Hepatocyte (in vitro differentiated cells): ENCODE data around the gene DYNLRB2. TPM values are rescaled to one million over a fixed set of nuclear protein-coding genes. Genes with fewer than 3 reads are reported as not detected.

Experiments
- DNase-seq: peaks from one replicate; pipeline ENCODE4 v3.0.0-alpha.2; 2016; ENCODE audit warnings: low spot score
- H2AFZ ChIP-seq: fragments of 200-600 bp; sonication (generic); 2 replicates; pipeline ENCODE4 v1.6.0; 2016; ENCODE audit warnings: antibody characterized with exemption, mild to moderate bottlenecking
- H3K27ac ChIP-seq: fragments of 200-600 bp; sonication (generic); 2 replicates; pipeline ENCODE4 v1.5.1; 2016; ENCODE audit warnings: mild to moderate bottlenecking
- H3K27me3 ChIP-seq: fragments of 200-600 bp; sonication (generic); 2 replicates; pipeline ENCODE4 v1.6.1; 2016
- H3K36me3 ChIP-seq: fragments of 200-600 bp; sonication (generic); replicated peaks from 2 replicates; pipeline ENCODE4 v1.5.1; 2016; ENCODE audit warnings: low read depth; ENCODE audit not compliant: insufficient read depth
- H3K4me1 ChIP-seq: fragments of 200-600 bp; sonication (generic); 2 replicates; pipeline ENCODE4 v1.5.1; 2016; ENCODE audit warnings: mild to moderate bottlenecking, moderate library complexity; ENCODE audit not compliant: insufficient read depth
- H3K4me2 ChIP-seq: fragments of 200-600 bp; sonication (generic); 2 replicates; pipeline ENCODE4 v1.6.0; 2016
- H3K4me3 ChIP-seq: fragments of 200-600 bp; sonication (generic); 2 replicates; pipeline ENCODE4 v1.5.1; 2016; ENCODE audit warnings: mild to moderate bottlenecking
- H3K79me2 ChIP-seq: fragments of 200-600 bp; sonication (generic); 2 replicates; pipeline ENCODE4 v1.6.0; 2017; ENCODE audit warnings: mild to moderate bottlenecking
- H3K9me2 ChIP-seq: fragments of 200-600 bp; sonication (generic); replicated peaks from 2 replicates; pipeline ENCODE4 v1.6.0; 2017; ENCODE audit warnings: mild to moderate bottlenecking; ENCODE audit not compliant: insufficient read depth
- H3K9me3 ChIP-seq: fragments of 200-600 bp; sonication (generic); 2 replicates; pipeline ENCODE4 v1.5.1; 2016; ENCODE audit warnings: low read depth, mild to moderate bottlenecking
- H4K20me1 ChIP-seq: fragments of 200-600 bp; sonication (generic); 2 replicates; pipeline ENCODE4 v1.6.0; 2016; ENCODE audit warnings: mild to moderate bottlenecking; ENCODE audit not compliant: insufficient read depth, poor library complexity, severe bottlenecking
- EZH2 ChIP-seq: fragments of 200-600 bp; sonication (generic); IDR thresholded peaks from 2 replicates; pipeline ENCODE4 v1.6.1; 2016; ENCODE audit warnings: antibody characterized with exemption, mild to moderate bottlenecking, borderline replicate concordance
- EZH2phosphoT487 ChIP-seq: fragments of 200-600 bp; sonication (generic); IDR thresholded peaks from one replicate; pipeline ENCODE4 v1.6.1; 2018; ENCODE audit warnings: antibody characterized with exemption, mild to moderate bottlenecking, low read depth, moderate library complexity; ENCODE audit not compliant: unreplicated experiment, severe bottlenecking
- WGBS: methylation state at CpG from one replicate; pipeline ENCODE4 v1.1.6; 2016; ENCODE audit warnings: low lambda C conversion rate; ENCODE audit errors: missing lambda C conversion rate; 5-methylcytosine and 5-hydroxymethylcytosine counted together
- polyA plus RNA-seq: library from polyadenylated mRNA; unstranded; fragments of >200 nt; fragmentation: Nextera tagmentation; extraction: Ambion mirVana; gene quantifications from 2 replicates; pipeline ENCODE4 v1.2.1, GENCODE V29; 2016
- total RNA-seq: library from RNA; depleted of rRNA; stranded (reverse); fragments of >200 nt; gene quantifications from 2 replicates; pipeline ENCODE4 v1.2.3, GENCODE V29; 2014
- TF ChIP-seq, protein P1 (sequence below): fragments of 200-600 bp; sonication (generic); IDR thresholded peaks from 2 replicates; pipeline ENCODE4 v1.5.1; 2016; ENCODE audit warnings: antibody characterized with exemption, mild to moderate bottlenecking; ENCODE audit not compliant: poor library complexity

The DYNLRB2 gene
- total and polyA plus RNA-seq, 2 experiments from 2014 or later: 1.4 TPM; not detected in 1

DNA sequence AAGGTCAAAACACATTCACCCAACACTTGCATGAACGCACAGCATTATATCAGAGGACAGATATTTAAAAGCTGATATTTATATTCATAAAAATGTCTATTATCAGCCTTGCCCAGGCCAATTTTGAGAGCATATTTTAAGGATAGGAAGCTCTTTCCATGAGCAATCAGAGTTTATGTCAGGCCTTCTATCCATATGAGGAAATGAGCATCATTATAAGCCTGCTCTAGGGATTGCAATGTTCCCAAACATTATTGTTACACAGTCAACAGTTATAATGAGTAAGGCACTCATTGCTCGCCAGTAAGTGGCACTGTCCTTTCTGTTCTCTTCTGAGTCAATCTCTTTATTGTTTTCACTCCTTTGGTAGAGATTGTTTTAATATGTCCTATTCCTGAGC lies 37.7 kb upstream of the DYNLRB2 start:
- Histone ChIP-seq H3K27me3 (no peaks in the 10 kb centered on the region), H2AFZ (no peak overlapping the region), H3K4me1 (no peaks in the 10 kb centered on the region), H3K4me2 (no peak overlapping the region), H3K27ac (no peak overlapping the region), H3K4me3 (no peak overlapping the region), H3K9me2 (no peaks in the 10 kb centered on the region), H3K9me3 (no peaks in the 10 kb centered on the region), H3K79me2 (no peaks in the 10 kb centered on the region), H3K36me3 (no peaks in the 10 kb centered on the region), H4K20me1 (no peaks in the 10 kb centered on the region)
- TF ChIP-seq EZH2phosphoT487 (no peak), EZH2 (no peak)
- TF ChIP-seq, protein P1, sequence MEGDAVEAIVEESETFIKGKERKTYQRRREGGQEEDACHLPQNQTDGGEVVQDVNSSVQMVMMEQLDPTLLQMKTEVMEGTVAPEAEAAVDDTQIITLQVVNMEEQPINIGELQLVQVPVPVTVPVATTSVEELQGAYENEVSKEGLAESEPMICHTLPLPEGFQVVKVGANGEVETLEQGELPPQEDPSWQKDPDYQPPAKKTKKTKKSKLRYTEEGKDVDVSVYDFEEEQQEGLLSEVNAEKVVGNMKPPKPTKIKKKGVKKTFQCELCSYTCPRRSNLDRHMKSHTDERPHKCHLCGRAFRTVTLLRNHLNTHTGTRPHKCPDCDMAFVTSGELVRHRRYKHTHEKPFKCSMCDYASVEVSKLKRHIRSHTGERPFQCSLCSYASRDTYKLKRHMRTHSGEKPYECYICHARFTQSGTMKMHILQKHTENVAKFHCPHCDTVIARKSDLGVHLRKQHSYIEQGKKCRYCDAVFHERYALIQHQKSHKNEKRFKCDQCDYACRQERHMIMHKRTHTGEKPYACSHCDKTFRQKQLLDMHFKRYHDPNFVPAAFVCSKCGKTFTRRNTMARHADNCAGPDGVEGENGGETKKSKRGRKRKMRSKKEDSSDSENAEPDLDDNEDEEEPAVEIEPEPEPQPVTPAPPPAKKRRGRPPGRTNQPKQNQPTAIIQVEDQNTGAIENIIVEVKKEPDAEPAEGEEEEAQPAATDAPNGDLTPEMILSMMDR: no peak
- 86% methylated on average over 2 of the region's 2 CpGs for WGBS
- DNase-seq: no peak

DNA sequence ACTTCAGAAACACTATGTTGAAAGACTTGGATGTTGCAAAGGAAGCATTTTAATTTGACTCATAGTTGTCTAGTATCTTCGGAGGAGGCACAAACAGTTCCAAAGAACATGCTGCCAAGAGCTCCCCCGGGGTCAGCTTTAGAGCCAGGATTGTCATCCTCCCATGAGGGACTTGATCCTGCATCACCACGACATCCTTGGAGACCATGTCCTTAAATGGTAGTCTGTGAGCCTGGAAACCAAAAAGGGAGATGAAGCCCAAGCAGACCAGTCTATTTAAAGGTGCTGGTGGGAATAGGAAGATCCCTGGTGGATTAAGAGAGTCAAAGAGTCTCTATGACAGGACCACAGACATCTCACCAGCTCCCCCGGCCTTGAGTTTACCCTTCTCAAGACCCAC lies 33.3 kb upstream of the DYNLRB2 start:
- WGBS: 74% methylated on average over 4 of the region's 4 CpGs
- H3K9me3 ChIP-seq: no peaks in the 10 kb centered on the region
- H3K27ac ChIP-seq: no peak overlapping the region
- H3K4me2 ChIP-seq: no peak overlapping the region
- DNase-seq: no peak
- no peak overlapping the region for H2AFZ ChIP-seq
- no peaks in the 10 kb centered on the region for H3K9me2 ChIP-seq
- no peak overlapping the region for H3K4me3 ChIP-seq
- H3K79me2 ChIP-seq: no peaks in the 10 kb centered on the region
- TF ChIP-seq EZH2: no peak
- TF ChIP-seq, protein P1: no peak
- no peaks in the 10 kb centered on the region for H4K20me1 ChIP-seq
- no peaks in the 10 kb centered on the region for H3K36me3 ChIP-seq
- H3K4me1 ChIP-seq: no peaks in the 10 kb centered on the region
- H3K27me3 ChIP-seq: no peaks in the 10 kb centered on the region

DNA sequence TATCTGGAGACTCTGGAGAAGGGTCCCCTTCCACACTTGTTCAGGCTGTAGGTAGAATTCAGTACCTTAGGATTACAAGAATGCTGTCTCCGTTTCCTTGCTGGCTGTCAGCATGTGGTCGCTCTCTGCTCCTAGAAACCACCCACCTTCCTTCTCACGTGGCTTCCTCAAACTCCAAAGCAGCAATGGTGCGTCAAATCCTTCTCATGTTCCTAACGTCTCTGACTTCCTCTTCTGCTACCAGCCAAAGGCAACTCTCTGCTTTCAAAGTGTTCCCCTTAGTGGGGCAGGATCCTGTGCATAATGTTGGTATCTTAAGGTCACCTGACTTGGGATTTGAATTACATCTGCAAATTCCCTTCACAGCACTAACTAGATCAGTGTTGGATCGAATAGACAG lies 30.9 kb upstream of the DYNLRB2 start:
- H3K79me2 ChIP-seq: no peaks in the 10 kb centered on the region
- H3K4me1 ChIP-seq: no peaks in the 10 kb centered on the region
- H3K27ac ChIP-seq: no peak overlapping the region
- no peaks in the 10 kb centered on the region for H3K36me3 ChIP-seq
- H3K4me2 ChIP-seq: no peak overlapping the region
- TF ChIP-seq EZH2phosphoT487 (no peak), EZH2 (no peak)
- TF ChIP-seq, protein P1: no peak
- no peaks in the 10 kb centered on the region for H3K9me2 ChIP-seq
- H3K9me3 ChIP-seq: no peaks in the 10 kb centered on the region
- no peak overlapping the region for H3K4me3 ChIP-seq
- DNase-seq: no peak
- 63% methylated on average over 6 of the region's 6 CpGs for WGBS
- H4K20me1 ChIP-seq: no peaks in the 10 kb centered on the region
- H3K27me3 ChIP-seq: no peaks in the 10 kb centered on the region
- H2AFZ ChIP-seq: no peak overlapping the region
